GM12875 (cell line): ENCODE data around the gene CMPK2.

Experiments
- H3K4me3 ChIP-seq: one replicate; pipeline ENCODE4 v1.5.1; 2011; ENCODE audit warnings: low read depth, low read length, control low read depth
- TF ChIP-seq, protein P1 (sequence below): IDR thresholded peaks from 2 replicates; pipeline ENCODE4 v1.5.1; 2011; ENCODE audit warnings: low read depth, mild to moderate bottlenecking, control low read depth, inconsistent platforms, low read length, moderate library complexity, borderline replicate concordance; ENCODE audit not compliant: insufficient read depth

CMPK2 gene

DNA sequence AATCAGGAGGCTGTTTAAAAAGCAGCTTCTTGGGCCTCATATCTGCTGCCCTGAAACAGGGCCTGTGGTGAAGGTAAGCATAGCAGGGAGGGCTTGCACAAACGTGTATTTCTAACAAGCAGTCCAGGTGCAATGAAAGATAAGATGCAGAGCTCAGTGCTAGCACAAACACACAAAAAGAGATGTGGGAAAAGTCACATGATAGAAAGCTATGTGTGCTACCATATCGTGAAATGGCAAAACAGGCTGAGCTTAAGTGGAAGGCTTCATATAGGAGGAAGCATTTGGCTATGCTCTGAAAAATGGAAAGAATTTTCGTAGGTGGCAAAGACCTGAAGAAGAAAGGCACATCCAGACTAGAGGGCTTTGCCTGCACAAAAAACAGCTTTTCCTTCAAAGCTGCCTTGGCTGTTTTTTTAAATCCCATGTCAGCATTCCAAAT, 22.1 kb upstream of the CMPK2 start:
- H3K4me3 ChIP-seq: no peak overlapping the region
- TF ChIP-seq, protein P1, sequence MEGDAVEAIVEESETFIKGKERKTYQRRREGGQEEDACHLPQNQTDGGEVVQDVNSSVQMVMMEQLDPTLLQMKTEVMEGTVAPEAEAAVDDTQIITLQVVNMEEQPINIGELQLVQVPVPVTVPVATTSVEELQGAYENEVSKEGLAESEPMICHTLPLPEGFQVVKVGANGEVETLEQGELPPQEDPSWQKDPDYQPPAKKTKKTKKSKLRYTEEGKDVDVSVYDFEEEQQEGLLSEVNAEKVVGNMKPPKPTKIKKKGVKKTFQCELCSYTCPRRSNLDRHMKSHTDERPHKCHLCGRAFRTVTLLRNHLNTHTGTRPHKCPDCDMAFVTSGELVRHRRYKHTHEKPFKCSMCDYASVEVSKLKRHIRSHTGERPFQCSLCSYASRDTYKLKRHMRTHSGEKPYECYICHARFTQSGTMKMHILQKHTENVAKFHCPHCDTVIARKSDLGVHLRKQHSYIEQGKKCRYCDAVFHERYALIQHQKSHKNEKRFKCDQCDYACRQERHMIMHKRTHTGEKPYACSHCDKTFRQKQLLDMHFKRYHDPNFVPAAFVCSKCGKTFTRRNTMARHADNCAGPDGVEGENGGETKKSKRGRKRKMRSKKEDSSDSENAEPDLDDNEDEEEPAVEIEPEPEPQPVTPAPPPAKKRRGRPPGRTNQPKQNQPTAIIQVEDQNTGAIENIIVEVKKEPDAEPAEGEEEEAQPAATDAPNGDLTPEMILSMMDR: no peak

DNA sequence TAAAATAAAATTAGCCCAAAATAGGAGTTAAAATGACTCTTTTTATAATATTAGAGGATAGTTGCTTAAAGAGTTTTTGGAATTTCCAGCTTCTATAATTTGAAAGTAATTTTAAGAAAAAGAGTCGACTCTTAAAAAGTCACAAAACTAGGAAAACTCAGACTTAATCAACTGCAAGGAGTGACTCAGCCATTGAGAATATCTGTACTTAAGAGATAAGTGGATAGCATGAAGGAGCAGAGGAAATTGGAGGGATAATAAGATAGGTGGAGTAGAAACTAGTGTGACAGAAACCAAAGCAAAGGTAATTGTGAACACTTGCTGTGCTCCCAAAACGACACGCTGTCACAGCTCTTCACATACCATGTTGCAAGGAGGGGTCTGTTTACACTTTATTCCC, 20.3 kb upstream of the CMPK2 start:
- no peak overlapping the region for H3K4me3 ChIP-seq
- TF ChIP-seq, protein P1: no peak

DNA sequence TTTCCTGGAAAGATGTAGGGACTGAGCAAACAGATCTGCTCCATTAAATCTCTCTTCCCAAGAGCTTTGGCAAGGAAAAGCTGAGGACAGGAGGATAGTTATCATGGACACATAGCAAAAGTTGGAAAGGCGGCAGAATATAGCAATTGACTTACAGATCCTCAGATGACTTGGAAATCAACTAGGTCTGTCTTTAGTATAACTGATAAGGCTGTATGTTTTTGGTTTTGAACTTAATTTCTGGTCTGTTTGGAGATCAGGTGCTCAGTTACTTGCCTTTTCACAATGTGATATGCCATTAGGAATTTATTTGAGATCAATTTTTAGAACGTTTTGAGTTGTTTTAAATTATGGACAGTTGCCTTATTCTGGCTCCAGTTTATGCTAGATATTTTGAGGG, 19.8 kb upstream of the CMPK2 start:
- TF ChIP-seq, protein P1: no peak
- H3K4me3 ChIP-seq: no peak overlapping the region

DNA sequence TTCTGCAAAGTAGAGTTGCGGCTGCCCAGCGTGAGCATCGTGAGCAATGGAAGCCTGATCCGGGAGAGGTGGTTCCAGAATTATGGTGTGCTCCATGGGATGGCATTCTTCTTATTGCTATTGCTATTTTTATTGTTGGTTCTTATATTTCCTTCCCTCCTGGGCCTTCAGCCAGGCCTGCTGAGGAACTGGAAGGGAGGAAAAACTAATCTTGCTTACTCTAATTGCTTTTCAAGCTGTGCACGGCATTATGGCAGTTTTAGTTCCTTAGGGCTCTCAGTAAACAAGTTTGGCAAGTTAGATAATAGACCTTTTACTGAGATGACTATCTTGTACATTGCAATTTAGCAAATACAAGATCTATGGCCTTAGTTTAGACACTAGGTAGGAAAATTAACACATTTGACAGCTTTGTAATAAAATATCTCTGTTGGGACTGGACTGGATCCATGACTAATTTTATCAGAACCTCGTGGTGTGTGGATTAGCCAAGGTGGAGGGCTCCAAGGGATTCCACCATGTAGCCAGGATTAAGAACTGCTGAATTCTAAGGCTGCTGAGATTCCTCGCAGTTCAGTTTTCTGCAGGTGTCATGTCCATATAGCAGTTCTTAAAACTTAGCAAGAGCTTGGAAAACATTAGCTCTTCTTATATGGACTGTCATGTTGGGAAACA, 17.9 kb upstream of the CMPK2 start:
- no peak overlapping the region for H3K4me3 ChIP-seq
- TF ChIP-seq, protein P1: no peak

DNA sequence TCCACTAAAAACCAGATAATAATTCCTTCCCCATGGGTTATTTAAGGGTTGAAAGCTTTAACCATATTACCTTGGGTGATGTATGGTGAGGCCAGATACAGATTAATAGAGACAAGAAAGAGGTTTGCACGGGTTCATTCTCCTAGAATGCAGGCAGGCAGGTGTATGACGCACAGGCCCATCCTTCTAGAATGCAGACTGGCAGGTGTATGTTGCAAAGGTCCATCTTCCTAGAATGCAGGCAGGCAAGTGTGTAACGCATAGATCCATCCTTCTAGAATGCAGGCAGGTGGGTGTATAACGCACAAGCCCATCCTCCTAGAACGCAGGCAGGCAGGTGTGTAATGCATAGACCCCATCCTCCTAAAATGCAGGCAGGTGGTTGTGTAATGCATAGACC, 15.8 kb upstream of the CMPK2 start:
- TF ChIP-seq, protein P1: no peak
- no peak overlapping the region for H3K4me3 ChIP-seq

DNA sequence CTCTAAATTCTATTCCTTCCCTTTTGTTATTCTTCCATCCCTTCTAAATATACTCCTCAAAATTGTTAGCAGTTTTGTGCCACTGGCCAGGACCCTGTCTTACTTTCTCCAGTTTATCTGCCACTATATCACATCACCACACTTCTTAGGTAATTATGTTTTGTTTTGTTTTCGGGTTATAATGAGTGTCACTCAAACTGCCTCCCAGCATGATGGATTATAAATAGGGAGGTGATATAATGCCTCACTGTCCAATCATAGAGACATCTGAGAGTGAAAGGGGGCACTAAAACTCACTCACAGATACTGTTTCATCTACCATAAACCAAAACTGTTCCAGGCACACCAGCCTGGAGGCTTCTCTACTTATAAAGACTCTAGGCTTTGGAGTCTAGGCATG, 15.3 kb upstream of the CMPK2 start:
- TF ChIP-seq, protein P1: no peak
- no peak overlapping the region for H3K4me3 ChIP-seq

DNA sequence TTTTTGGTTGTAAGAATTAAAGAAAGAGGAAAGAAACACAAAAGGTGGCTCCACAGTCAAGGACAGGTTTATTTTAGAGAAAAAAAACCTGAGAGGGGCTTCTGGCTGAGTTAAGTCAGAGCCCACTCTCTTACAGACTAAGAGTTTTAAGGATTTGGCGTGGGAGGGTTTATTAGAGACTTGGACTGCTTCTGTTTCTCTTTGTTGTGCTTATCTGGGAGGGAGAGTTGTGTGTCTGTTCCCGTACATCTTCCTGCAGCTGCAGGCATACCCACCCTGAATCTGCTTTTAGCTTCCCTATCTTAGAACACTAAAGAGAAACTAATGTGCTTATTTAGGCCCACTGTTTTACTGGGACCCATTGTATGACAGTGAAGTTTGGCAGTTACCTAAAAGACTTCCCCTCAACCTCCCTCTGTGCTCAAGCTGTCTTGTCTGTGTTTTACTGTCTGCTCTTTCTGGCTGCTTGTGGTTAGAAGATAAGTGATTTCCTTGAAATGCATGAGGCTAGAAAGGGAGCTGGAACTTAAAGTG, 14.6 kb upstream of the CMPK2 start:
- TF ChIP-seq, protein P1: no peak

More for the DNA sequence above, 14.6 kb upstream of the CMPK2 start:
- H3K4me3 ChIP-seq: no peak overlapping the region
